ENCODE results near the gene ZNRD2.
A peak's percentile ranks its signal among the peaks of the same experiment; 100 is the strongest.

Gene ZNRD2

GRCh38 chr11:65581928-65582327 lies 11.7 kb downstream of the ZNRD2 start:
- Histone ChIP-seq H3K9ac (no peak overlapping the region), H3K4me3 (IDR thresholded peaks at IDR 0.05; ENCODE audit: insufficient read depth, low read depth, low read length) (no peak overlapping the region), H3K27me3 (ENCODE audit: insufficient read depth, low read depth) (no peaks in the 10 kb centered on the region), H3K27ac (peak overlapping the region; percentile 28; the same call in 1 of the 2 replicates), H3K36me3 (ENCODE audit: insufficient read depth) (no peaks in the 10 kb centered on the region; the same call in 1 of the 2 replicates), H4K20me1 (ENCODE audit: insufficient read depth) (no peaks in the 10 kb centered on the region), H2AFZ (ENCODE audit: low read depth) (no peak overlapping the region), H3K4me1 (ENCODE audit: low read depth, poor library complexity, severe bottlenecking) (peaks cover 47% of the 10 kb centered on the region), H3K4me2 (no peak overlapping the region), H3K79me2 (ENCODE audit: insufficient read depth, low read depth) (peaks cover 18% of the 10 kb centered on the region)
- TF ChIP-seq CTCF (conservative IDR thresholded peaks at IDR 0.05; ENCODE audit: low read depth, low read length) = no peak

DNA sequence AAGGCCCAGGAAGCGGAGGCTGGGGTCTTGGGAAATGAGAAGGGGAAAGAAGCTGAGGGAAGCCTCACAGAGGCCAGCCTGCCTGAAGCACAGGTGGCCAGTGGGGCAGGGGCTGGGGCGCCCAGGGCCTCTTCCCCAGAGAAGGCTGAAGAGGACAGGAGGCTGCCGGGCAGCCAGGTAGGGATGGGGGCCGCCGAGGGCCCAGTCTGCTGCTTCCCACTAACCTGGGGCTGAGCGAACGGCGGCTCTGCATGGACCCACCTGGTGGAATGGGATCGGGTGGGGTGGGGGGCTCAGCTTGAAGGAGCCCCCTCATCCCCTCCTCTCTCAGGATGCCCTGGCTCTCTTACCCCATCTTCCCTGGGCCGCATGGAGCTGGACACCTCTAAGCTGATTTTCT lies 13.3 kb downstream of the ZNRD2 start:
- H3K4me1 ChIP-seq (ENCODE audit: low read depth, poor library complexity, severe bottlenecking) = peaks cover 47% of the 10 kb centered on the region
- peaks cover 2% of the 10 kb centered on the region; the same call in 1 of the 2 replicates for H3K79me2 ChIP-seq (ENCODE audit: insufficient read depth, low read depth)
- TF ChIP-seq CTCF (conservative IDR thresholded peaks at IDR 0.05; ENCODE audit: low read depth, low read length) = no peak
- H2AFZ ChIP-seq (ENCODE audit: low read depth) = no peak overlapping the region
- no peaks in the 10 kb centered on the region for H4K20me1 ChIP-seq (ENCODE audit: insufficient read depth)
- no peak overlapping the region; the same call in 1 of the 2 replicates for H3K27ac ChIP-seq
- no peaks in the 10 kb centered on the region for H3K27me3 ChIP-seq (ENCODE audit: insufficient read depth, low read depth)
- H3K36me3 ChIP-seq (ENCODE audit: insufficient read depth) = no peaks in the 10 kb centered on the region; the same call in 1 of the 2 replicates
- no peak overlapping the region for H3K4me2 ChIP-seq
- H3K4me3 ChIP-seq (IDR thresholded peaks at IDR 0.05; ENCODE audit: insufficient read depth, low read depth, low read length) = no peak overlapping the region
- no peak overlapping the region for H3K9ac ChIP-seq

GRCh38 chr11:65584106-65584505 lies 13.8 kb downstream of the ZNRD2 start:
- Histone ChIP-seq H3K9ac (no peak overlapping the region), H4K20me1 (ENCODE audit: insufficient read depth) (no peaks in the 10 kb centered on the region), H3K79me2 (ENCODE audit: insufficient read depth, low read depth) (no peaks in the 10 kb centered on the region; the same call in 1 of the 2 replicates), H3K27ac (no peak overlapping the region), H3K4me3 (IDR thresholded peaks at IDR 0.05; ENCODE audit: insufficient read depth, low read depth, low read length) (no peak overlapping the region), H2AFZ (ENCODE audit: low read depth) (no peak overlapping the region), H3K4me1 (ENCODE audit: low read depth, poor library complexity, severe bottlenecking) (peaks cover 49% of the 10 kb centered on the region), H3K36me3 (ENCODE audit: insufficient read depth) (no peaks in the 10 kb centered on the region; the same call in 1 of the 2 replicates), H3K27me3 (ENCODE audit: insufficient read depth, low read depth) (no peaks in the 10 kb centered on the region), H3K4me2 (no peak overlapping the region)
- no peak for TF ChIP-seq CTCF (conservative IDR thresholded peaks at IDR 0.05; ENCODE audit: low read depth, low read length)

DNA sequence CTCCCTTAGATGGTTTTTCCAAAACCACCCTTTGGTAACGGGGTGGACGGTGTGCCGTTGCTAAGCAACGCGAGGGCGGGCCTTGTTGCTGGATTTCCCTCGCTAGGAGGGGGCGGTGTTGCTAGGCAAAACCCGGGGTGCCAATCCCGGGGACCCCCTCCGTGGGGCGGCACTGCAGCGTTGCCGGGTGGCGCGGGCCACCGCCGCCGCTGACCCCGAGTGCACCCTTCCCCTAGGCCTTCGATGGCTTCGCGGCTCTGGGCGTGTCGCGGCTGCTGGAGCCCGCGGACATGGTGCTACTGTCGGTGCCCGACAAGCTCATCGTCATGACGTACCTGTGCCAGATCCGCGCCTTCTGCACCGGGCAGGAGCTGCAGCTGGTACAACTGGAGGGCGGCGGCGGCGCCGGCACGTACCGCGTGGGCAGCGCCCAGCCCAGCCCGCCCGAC lies 14.5 kb downstream of the ZNRD2 start:
- no peak overlapping the region for H3K4me3 ChIP-seq (IDR thresholded peaks at IDR 0.05; ENCODE audit: insufficient read depth, low read depth, low read length)
- H2AFZ ChIP-seq (ENCODE audit: low read depth) = no peak overlapping the region
- no peaks in the 10 kb centered on the region for H4K20me1 ChIP-seq (ENCODE audit: insufficient read depth)
- no peak for TF ChIP-seq CTCF (conservative IDR thresholded peaks at IDR 0.05; ENCODE audit: low read depth, low read length)
- no peaks in the 10 kb centered on the region for H3K27me3 ChIP-seq (ENCODE audit: insufficient read depth, low read depth)
- H3K79me2 ChIP-seq (ENCODE audit: insufficient read depth, low read depth) = no peaks in the 10 kb centered on the region; the same call in 1 of the 2 replicates
- H3K9ac ChIP-seq = no peak overlapping the region
- H3K36me3 ChIP-seq (ENCODE audit: insufficient read depth) = no peaks in the 10 kb centered on the region; the same call in 1 of the 2 replicates
- H3K27ac ChIP-seq = no peak overlapping the region
- H3K4me1 ChIP-seq (ENCODE audit: low read depth, poor library complexity, severe bottlenecking) = peaks cover 55% of the 10 kb centered on the region
- no peak overlapping the region for H3K4me2 ChIP-seq

Measured in KMS-11 (cell line).